NCI-H1092 treated with DMSO at 0.1 percent for 48 hours (cell line): ENCODE data around the gene ZG16B.

Experiments
- DNase-seq: peaks from one replicate; lab custom pipeline; 2025; lab: John Stamatoyannopoulos, UW

The ZG16B gene

DNA sequence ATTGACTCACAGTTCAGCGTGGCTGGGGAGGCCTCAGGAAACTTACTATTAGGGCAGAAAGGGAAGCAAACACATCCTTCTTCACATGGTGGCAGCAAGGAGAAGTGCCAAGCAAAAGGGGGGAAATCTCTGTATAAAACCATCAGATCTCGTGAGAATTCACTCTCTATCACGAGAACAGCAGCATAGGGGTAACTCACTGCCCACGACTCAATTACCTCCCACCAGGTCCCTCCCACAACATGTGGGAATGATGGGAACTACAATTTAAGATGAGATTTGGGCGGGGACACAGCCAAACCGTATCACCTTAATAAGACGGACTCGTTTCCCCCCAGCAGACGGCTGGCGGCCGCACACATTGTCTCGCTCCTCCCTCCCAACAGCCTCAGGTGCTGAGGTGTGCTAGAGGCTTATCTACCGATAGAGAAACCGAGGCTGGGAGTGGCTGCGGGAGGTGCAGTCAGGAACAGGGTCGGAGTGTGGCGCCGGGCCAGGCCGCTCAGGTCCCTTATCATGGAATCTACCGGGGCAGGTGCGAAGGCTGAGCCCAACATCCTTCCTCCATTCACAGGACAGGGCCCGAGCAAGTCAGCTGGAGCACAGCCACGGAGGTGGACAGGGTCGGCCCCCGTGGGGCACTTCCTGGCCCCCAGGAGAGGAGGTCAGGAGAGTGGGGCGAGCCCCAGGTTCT, 4.9 kb upstream of the ZG16B start:
- DNase-seq: no peak

DNA sequence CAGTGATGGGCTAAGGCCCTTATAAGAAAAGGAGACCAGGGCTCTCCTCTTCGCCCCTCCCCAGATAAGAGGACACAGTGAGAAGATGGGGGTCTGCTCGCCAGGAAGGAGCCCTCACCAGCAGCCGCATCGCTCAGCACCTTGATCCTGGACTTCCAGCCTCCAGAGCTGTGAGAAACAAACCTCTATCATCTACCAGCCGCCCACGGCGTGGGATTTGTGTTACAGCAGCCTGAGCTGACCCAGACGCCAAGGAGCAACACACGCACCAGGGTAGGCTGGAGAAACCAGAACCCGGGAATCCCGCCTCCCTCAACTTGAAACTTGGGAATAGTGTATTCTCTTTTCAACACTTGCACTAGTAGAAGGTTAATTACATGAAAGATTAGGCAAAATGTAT, 4.2 kb upstream of the ZG16B start:
- DNase-seq: no peak

DNA sequence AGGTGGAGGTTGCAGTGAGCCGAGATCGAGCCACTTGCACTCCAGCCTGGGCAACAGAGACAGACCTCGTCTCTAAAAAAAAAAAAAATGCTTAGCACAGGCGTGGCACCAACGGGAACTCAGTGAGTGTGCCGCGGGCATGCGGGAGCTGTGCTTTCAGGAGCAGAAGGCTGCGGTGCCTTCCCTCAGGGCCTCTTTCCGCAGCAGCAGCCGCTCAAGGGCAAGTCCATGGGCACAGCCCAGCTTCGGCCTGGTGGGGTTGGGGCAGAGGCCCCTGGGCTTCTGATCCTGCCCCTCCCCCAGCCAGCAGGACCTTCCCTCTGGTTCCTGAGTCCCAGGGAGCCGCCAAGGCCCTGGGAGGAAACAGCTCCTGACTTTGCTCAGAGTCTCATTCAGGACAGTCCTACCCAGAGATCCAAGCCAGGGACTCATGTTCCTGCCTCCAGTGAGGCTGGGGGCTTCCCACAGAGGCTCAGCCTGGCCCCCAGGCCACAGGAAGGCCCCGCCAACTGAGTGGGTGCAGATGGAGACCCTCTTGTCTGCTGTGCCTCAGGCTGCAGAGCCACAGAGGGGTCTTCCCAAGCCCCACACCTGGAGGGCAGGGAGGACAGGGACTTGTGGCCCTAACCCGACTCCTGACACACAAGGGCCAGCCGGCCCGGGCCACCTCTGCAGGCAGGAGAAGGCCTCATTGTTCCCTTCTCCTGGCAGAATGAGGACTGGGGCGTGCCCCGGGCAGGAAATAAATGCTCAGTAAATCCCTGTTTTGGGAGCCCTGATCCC, 3.3 kb upstream of the ZG16B start:
- DNase-seq: no peak

DNA sequence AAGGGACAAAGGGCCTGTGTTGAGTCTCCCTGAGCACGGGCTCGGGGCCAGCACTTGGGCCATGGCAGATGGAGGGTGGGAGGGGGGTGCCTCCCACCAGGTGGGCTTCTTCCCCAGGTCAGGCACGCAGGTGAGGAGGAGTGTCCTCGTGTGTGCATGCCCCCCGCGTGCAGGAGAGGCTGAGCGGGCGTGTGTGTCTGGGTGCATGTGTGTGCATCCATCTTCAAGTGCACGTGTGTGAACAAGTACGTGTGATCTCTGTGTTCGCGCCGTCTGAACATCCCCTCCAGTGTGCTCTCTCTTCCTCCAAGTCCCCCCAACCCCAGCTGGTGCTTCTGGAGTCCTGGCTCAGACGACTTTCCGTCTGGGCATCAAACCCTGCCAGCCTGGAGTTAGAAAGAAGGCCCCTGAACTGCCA, 2.7 kb upstream of the ZG16B start:
- DNase-seq: no peak

DNA sequence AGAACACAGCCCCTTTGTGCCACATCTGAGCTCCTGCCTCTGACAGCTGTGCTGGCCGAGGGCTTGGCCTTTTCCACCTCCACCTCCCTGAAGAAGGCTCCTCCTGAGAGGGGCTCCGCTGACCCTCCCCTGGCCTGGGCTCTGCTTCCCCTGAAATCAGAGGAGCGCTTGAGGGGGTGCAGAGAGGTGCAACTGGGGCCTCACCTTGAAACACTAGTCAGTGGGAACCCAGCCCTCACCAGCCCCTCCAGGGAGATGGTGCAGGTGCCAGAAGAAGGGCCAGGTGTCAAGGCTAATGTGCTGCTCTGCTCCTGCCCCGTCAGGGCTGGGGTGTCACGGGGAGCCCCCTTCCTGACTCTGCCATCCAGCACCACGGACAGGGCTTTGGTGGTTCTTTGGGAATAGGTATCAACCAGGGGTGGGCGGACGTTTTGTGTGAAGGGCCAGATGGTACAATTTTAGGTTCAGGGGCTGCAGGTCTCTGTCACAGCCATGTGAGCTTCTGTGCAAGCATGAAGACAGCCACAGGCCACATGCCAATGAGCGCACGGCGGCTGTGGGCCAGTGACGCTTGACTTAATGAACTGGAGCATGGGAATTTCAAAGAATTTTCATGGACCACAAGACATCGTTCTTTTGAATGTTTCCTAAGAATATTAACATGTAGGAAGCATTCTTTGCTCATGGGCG, 2.1 kb upstream of the ZG16B start:
- no peak for DNase-seq

GRCh38 chr16:2828521-2828840, 1.6 kb upstream of the ZG16B start:
- no peak for DNase-seq

GRCh38 chr16:2828876-2829430, 1.1 kb upstream of the ZG16B start:
- no peak for DNase-seq

DNA sequence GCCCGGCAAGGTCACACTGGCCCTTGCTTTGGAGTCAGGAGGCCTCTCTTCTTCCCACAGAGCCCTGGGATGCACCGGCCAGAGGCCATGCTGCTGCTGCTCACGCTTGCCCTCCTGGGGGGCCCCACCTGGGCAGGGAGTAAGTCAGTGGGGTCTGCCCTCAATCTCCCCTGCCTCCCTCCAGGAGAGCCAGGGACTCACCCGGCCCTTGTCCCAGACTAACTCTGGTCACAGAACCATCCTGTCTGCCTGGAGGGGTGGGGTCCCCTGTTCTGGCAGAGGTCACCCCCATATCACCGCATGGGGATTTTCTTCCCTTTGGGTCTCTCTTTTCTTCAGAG, 222 bp downstream of the ZG16B start:
- no peak for DNase-seq

DNA sequence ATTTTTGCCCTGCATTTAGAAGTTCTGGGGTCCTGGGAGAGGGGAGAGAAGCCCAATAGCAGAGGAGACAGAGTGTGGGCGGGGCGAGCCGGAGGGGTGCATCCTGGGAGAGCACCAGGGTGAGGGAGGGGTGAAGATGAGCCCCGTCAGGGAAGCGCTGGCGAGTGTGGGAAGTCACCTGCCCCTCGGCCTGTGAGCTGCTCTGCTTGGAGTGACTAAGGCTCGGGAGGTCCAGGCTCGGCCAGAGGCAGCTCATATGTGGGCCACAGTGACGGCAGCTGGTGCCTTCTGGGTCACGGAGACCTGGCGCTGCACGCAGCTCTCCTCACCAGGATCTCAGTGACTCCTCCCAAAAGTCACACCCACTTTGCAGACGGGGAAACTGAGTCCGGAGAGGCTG, 1.1 kb downstream of the ZG16B start:
- DNase-seq: no peak

DNA sequence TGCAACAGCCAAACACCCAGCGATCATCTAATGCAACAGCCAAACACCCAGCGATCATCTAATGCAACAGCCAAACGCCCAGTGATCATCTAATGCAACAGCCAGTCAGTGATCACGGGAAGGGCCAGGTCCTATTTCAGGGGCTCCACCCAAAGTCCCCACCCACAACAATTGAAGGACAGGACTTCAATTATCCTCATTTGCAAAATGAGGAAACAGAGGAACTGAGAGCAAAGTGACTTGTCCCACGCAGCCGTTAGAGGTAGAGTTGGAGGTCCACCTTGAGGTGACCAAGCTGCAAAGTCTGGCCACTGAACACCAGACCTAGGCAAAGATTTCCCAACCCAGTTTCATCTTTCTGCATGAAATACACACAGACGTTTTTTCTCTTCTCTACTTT, 3.7 kb downstream of the ZG16B start:
- no peak for DNase-seq

DNA sequence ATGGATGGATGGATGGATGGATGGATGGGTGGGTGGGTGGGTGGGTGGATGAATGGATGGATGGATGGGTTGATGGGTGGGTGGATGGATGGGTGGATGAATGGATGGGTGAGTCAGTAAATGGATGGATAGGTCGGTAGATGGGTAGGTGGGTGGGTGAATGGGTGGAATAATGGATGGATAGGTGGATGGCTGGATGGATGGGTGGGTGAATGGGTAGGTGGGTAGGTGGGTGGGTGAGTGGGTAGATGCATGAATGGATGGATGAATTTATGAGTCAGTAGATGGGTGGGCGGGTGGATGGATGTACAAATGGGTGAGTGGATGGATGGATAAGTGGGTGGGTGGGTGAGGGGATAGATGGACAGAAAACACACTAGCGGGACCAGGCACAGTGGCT, 4.9 kb downstream of the ZG16B start:
- no peak for DNase-seq

GRCh38 chr16:2835638-2836493, 5.8 kb downstream of the ZG16B start:
- DNase-seq: no peak

- no peak for DNase-seq
These were observed 6.8 kb downstream of the ZG16B start for GRCh38 chr16:2836646-2837508.

- no peak for DNase-seq
These were observed 8.8 kb downstream of the ZG16B start for GRCh38 chr16:2838928-2839327.

GRCh38 chr16:2839650-2840450, 9.7 kb downstream of the ZG16B start:
- no peak for DNase-seq

- no peak for DNase-seq
These were observed 10.8 kb downstream of the ZG16B start for GRCh38 chr16:2840914-2841313.

DNA sequence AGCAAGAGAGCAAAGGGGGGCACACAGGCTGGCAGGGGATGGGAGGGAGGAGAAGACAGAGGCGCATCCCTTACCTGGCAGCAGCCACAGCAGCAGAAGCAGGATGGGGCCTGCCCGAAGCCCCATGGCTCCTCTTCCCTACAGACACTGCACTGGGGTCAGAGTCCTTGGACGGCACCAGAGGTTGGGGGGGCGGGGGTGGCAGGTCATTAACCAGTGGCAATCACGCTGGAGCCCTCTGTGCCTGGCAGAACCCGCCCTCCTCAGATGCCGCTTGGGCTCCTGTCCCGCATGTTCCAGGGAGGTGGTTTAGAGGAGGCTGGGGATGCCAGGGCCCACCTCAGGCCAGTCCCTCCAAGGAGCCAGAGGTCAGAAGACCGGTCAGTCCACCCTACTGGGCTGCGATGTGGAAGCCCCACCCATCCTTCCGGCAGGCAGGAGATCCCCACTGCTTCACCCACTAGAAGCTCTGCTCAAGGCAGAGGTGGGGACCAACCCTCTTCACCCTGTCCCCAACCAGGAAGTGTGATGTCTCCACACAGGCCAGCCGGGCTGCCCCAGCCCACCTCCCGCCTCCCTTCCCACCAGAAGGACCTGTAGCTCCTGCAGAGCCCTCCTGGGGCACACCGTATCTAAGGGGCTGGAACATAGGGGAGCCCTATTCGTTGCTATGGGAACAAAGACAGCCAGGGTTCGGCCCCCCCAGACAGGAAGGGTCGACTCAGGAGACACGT, 11.7 kb downstream of the ZG16B start:
- no peak for DNase-seq

GRCh38 chr16:2842340-2843000, 12.4 kb downstream of the ZG16B start:
- no peak for DNase-seq

GRCh38 chr16:2843526-2843925, 13.4 kb downstream of the ZG16B start:
- DNase-seq: no peak
